ENCODE data around the gene GPNMB. TPM values are rescaled to one million over a fixed set of nuclear protein-coding genes. Genes with fewer than 3 reads are reported as not detected.
"Not testable (repeated sequence)": the region's sequence is repeated elsewhere in the genome, so short reads cannot be mapped to it uniquely, and the experiment has no call there.

The GPNMB gene
- 14.3 and 20.3 TPM in 2 replicates for total RNA-seq (2014; rRNA removed; shearing (Covaris generic))

- in situ Hi-C loops (cut with HindIII; ENCODE audit: low sequenced_read_pairs): no loop called here
- peak; percentile 4 for DNase-seq (ENCODE audit: low spot score)
Measured at GRCh38 chr7:23246555-23246954, at the start of gene GPNMB. GPNMB (plus strand) TSS chr7:23246775; CDS start chr7:23246858, 83 bp downstream.

- in situ Hi-C loops (cut with HindIII; ENCODE audit: low sequenced_read_pairs); DNase-seq (ENCODE audit: low spot score): not testable (repeated sequence)
Measured at GRCh38 chr7:23197745-23198144, 48.8 kb upstream of the GPNMB start.

- in situ Hi-C loops (cut with HindIII; ENCODE audit: low sequenced_read_pairs): no loop called here
- no peak for DNase-seq (ENCODE audit: low spot score)
Measured at GRCh38 chr7:23200331-23200730, 46.2 kb upstream of the GPNMB start.

GRCh38 chr7:23204241-23204640 is 42.3 kb upstream of the GPNMB start:
- in situ Hi-C loops (cut with HindIII; ENCODE audit: low sequenced_read_pairs): no loop called here

GRCh38 chr7:23205577-23205908 is 41.0 kb upstream of the GPNMB start:
- no peak for DNase-seq (ENCODE audit: low spot score)
- in situ Hi-C loops (cut with HindIII; ENCODE audit: low sequenced_read_pairs): no loop called here

More at GRCh38 chr7:23204241-23204640, 42.3 kb upstream of the GPNMB start:
- DNase-seq (ENCODE audit: low spot score): no peak

- in situ Hi-C loops (cut with HindIII; ENCODE audit: low sequenced_read_pairs): no loop called here
- DNase-seq (ENCODE audit: low spot score): no peak
Measured at GRCh38 chr7:23205909-23206767, 40.4 kb upstream of the GPNMB start.

GRCh38 chr7:23207021-23207420 is 39.6 kb upstream of the GPNMB start:
- DNase-seq (ENCODE audit: low spot score): no peak
- in situ Hi-C loops (cut with HindIII; ENCODE audit: low sequenced_read_pairs): no loop called here

- in situ Hi-C loops (cut with HindIII; ENCODE audit: low sequenced_read_pairs): no loop called here
- DNase-seq (ENCODE audit: low spot score): no peak
Measured at GRCh38 chr7:23207884-23208283, 38.7 kb upstream of the GPNMB start.

GRCh38 chr7:23208316-23208715 is 38.3 kb upstream of the GPNMB start:
- in situ Hi-C loops (cut with HindIII; ENCODE audit: low sequenced_read_pairs): no loop called here
- no peak for DNase-seq (ENCODE audit: low spot score)

GRCh38 chr7:23210506-23210905 is 36.1 kb upstream of the GPNMB start:
- DNase-seq (ENCODE audit: low spot score): no peak
- in situ Hi-C loops (cut with HindIII; ENCODE audit: low sequenced_read_pairs): no loop called here

GRCh38 chr7:23211589-23211988 is 35.0 kb upstream of the GPNMB start:
- DNase-seq (ENCODE audit: low spot score): no peak
- in situ Hi-C loops (cut with HindIII; ENCODE audit: low sequenced_read_pairs): no loop called here

- in situ Hi-C loops (cut with HindIII; ENCODE audit: low sequenced_read_pairs): no loop called here
- DNase-seq (ENCODE audit: low spot score): no peak
Measured at GRCh38 chr7:23212395-23212794, 34.2 kb upstream of the GPNMB start.

GRCh38 chr7:23212841-23213240 is 33.7 kb upstream of the GPNMB start:
- in situ Hi-C loops (cut with HindIII; ENCODE audit: low sequenced_read_pairs): no loop called here
- no peak for DNase-seq (ENCODE audit: low spot score)

- no peak for DNase-seq (ENCODE audit: low spot score)
- in situ Hi-C loops (cut with HindIII; ENCODE audit: low sequenced_read_pairs): no loop called here
Measured at GRCh38 chr7:23213755-23214154, 32.8 kb upstream of the GPNMB start.

- no peak for DNase-seq (ENCODE audit: low spot score)
- in situ Hi-C loops (cut with HindIII; ENCODE audit: low sequenced_read_pairs): no loop called here
Measured at GRCh38 chr7:23214423-23214822, 32.2 kb upstream of the GPNMB start.

GRCh38 chr7:23214938-23215337 is 31.6 kb upstream of the GPNMB start:
- in situ Hi-C loops (cut with HindIII; ENCODE audit: low sequenced_read_pairs): no loop called here
- DNase-seq (ENCODE audit: low spot score): no peak

- no peak for DNase-seq (ENCODE audit: low spot score)
- in situ Hi-C loops (cut with HindIII; ENCODE audit: low sequenced_read_pairs): no loop called here
Measured at GRCh38 chr7:23216021-23216420, 30.6 kb upstream of the GPNMB start.

- no peak for DNase-seq (ENCODE audit: low spot score)
- in situ Hi-C loops (cut with HindIII; ENCODE audit: low sequenced_read_pairs): no loop called here
Measured at GRCh38 chr7:23218196-23218595, 28.4 kb upstream of the GPNMB start.

GRCh38 chr7:23220690-23221305 is 25.8 kb upstream of the GPNMB start:
- in situ Hi-C loops (cut with HindIII; ENCODE audit: low sequenced_read_pairs): no loop called here
- no peak for DNase-seq (ENCODE audit: low spot score)

GRCh38 chr7:23222439-23223030 is 24.0 kb upstream of the GPNMB start:
- in situ Hi-C loops (cut with HindIII; ENCODE audit: low sequenced_read_pairs): no loop called here
- no peak for DNase-seq (ENCODE audit: low spot score)

All from G401 (cell line).